SK-N-DZ (cell line): ENCODE data around the gene SORD.
"Not testable (repeated sequence)": the region's sequence is repeated elsewhere in the genome, so short reads cannot be mapped to it uniquely, and the experiment has no call there.

Experiments
- DNase-seq: peaks from one replicate; pipeline ENCODE4 v3.0.0-alpha.2; 2015; ENCODE audit warnings: low spot score

SORD gene

DNA sequence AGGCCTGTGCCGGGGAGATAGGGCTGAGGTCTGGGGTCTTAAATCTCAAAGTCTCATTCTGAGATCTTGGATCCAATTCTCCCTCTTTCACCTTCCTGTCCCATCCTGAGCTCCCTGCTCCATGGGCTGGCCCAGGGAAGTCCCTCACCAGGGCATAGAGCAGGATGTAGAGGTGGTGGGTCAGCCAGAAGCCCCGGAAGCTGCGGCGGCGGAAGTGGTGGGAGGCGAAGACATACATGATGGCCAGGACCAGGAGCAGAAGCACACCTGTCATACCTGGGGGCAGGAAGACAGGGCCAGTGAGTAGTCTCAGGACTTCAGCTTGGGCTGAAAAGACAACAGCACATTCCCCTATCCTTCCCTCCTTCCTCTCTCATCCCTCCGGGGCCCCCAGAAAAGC, 74.5 kb downstream of the SORD start:
- DNase-seq, result no peak

DNA sequence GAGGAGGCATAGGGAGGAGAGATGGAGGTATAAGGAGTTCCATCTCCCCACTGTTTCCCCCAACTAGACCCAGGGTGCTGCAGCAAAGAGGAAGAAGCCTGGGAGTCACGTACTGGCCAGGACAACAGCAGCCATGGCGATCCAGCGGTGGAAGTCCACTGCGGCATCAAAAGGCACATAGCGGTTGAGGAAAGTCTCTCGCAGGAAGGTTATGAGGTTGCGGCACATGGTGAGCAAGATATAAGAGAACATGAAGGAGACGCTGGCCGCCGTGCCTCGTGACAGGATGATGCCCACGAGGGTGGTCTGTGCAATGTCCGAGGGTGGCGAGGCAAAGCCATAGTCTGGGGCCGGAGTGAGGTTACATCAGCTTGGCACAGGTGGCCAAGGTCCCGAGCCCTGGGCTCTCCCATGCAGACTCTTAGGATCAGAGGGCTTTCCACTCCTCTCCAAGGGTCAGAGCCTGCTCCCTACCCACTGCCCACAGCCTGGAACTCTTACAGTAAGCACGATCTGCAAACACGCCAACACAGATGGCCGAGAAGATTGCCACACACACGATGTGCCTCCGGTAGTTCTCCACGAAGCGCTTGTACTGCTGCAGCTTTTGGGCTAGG, 76.7 kb downstream of the SORD start:
- no peak for DNase-seq

DNA sequence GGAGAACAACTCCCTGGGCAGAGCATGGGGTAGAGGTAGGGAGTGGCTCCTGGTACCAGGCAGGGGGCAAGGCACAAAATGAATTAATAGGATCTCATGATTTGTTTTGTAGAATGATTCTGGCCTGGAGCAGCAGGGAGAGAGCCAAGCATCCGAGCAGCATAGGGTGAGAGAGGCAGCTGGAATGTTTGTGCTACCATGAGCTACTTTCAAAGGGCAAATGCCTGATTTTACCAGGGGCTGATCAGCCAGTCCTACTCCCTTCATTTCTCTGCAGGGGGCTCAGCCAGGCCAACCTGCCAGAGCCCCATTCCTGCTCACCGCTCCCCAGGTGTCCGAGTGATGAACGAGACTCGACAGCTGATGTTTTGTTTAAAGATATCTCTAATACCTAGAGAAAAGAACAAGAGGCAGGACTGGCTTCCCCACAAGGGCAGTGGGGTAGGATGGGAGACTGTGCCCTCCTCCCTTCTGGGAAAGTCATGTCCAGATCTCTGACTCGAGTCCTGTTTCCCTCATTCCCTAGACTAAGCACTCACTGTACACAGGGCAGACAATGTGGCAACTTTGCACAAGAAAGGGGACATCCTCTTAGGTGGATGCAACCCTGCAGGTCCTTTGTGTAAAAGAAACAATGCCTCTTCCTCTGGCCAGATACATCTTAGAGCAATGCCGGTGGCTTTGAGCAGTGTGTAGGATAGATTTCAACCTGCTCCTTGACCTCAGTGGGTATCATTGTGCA, 78.1 kb downstream of the SORD start:
- no peak for DNase-seq

DNA sequence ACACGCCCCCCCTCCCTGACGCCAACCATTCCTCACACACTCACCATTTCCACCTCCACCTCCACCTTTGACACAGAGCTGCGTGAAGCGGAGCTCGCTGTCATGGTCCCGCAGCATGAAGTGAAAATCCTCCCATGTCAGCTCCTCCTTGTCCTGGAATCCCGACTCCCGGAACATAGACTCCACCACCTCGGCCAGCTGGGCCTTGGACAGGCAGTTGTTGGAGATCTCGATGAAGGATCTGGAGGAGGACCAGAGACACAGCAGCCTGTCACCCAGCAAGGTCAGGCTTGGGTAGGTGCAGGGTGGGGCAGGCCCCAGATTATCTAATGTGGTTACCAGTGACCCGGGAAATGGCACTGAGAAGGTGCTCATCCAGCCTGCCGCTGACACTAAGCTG, 78.8 kb downstream of the SORD start:
- DNase-seq, result no peak

DNA sequence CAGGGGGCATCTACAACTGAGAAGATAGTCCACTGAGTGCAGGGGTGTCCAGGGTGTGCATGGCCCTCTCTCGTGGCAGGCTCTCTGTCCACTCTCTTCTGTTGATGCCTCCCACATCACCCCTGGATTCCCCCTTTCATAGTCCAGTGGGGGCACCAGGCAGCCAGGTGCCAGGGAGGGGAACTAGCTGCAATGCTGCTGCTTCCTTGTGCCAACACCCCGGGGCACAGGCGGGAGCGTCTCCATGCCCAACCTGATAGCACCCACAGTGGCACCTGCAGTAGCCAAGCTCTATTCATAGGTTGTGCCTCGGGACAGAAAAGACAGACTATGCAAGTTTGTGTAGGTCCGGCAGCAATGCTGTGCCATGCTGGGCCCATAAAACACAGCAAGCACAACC, 79.2 kb downstream of the SORD start:
- DNase-seq, result no peak

DNA sequence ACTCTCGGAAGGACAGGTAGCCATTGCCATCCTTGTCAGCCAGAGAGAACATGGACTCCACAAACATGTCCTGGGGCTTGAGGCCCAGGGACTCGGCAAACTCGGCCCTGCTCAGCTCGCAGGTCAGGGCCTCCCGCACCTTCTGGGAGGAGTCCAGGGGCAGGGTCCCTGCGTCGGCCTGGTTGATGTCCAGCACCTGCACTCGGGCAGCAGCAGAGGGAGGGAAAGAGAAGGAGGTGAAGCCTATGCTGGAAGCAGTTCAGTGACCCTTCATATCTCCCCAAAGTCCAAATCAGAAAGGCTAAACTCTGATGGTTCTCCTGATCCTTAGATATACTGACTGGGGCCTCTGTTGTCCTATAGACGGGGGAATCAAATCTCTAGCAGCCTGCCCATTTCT, 81.2 kb downstream of the SORD start:
- not testable (repeated sequence) for DNase-seq

DNA sequence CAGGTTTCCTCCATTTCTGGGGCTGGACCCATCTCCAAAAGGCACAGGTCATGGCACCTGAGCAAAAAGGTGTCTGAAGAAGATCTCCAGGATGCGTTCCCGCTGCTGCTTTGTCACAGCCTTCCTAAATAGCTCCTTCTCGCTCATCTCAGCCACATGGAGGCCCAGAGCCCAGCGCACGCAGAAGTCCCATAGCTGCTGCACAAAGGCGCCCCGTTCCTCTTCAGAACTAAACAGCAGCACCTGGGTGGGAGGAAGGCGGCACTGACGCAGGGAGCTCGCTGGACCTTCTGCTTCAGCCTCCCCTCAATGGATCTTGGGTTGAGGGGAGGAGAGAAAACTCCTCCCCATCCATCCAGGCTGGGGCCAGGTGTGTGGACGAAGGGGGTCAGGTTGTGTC, 82.6 kb downstream of the SORD start:
- DNase-seq, result no peak

DNA sequence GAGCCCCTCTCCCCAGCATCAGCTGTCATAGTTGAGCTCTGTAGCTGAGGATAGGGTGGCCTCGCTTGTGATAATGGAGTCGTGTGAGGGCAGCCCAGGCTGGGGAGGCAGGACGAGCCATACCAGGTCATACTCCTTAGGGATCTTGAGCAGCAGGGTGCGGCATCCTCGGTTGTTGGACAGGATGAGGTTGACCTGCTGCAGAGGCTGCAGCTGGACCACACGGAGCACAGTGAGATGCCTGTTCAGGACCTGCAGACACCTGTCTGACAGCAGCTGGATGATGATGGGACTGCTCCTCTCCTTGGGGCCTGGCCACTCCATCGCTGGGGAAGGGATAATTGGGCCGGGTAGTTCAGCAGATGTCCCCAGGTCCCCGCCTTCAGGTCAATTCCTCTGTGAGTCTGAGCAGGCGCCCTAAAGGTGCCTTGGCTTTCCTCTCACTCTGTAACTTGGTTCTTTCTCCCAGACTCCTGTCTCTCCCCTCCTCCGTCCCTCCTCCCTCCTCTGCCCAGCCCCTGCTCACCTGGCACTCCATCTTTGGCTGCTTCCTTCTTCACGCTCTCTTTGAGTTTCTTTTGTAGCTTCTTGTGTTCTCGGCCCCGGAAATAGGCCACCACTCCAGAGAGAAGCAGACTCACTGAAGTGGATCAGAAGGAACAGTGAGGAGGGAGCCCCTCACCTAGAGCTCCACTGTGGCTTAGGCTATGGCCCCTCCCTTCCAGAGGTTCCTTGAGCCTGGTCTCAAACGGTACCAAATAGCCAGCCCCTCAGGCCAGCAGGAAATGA, 83.2 kb downstream of the SORD start:
- no peak for DNase-seq

DNA sequence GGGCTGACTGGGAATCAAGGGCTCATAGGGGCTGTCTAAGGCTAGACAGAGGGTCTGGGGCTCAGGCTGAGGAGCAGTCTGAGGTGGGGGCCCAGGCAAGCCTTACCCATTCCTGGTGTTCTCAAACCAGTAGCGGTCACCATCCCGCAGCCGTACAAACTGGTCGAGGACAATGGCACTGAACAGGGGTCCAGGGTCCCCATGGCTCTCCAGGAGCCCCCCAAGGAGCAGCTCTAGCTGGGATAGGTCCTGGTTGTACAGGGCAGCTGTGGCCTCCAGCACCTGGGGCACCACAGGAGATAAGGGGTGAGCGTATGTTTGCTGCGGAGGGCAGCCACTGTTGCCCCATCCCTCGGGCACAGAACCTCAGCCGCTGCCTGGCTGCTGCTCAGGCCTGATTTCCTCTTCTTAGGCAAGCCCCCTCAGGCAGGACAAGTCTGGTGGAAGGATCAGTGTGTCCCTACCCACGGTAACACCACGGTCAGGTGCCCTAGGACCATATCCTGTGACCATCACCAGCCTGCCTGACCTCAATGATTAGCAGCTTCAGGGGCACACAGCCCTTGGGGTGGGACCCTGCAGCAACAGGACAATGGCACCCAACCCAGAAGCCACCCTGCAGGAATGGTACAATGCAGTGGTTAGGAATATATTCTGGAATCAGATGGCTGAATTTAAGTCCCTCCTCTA, 85.1 kb downstream of the SORD start:
- no peak for DNase-seq

DNA sequence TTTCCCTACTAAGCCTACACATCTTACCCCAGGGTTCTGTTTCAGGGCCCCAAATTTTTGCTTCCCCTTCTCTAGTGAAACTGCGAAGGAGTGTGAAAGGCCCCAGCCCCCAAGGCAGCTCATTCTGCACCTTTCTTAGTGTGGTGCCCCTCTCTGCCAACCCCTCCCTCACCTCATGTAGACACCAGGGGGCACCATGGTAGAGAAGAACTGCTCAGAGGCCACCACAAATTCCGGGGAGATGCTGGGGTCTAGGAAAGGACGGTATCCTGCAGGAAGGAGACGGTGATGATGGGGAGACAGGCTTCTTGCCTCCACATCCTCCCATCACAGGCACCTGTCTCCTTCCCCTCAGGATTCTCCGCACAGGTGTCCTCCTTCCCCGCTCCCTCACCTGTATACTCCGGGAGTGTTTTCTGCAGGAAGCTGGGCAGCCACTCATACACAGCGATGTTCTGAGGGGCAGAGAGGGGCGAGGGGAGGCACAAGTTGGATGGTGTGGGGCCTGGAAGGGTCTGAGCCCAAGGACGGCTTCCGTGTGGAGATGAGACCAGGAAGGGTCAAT, 87.3 kb downstream of the SORD start:
- DNase-seq, result no peak

DNA sequence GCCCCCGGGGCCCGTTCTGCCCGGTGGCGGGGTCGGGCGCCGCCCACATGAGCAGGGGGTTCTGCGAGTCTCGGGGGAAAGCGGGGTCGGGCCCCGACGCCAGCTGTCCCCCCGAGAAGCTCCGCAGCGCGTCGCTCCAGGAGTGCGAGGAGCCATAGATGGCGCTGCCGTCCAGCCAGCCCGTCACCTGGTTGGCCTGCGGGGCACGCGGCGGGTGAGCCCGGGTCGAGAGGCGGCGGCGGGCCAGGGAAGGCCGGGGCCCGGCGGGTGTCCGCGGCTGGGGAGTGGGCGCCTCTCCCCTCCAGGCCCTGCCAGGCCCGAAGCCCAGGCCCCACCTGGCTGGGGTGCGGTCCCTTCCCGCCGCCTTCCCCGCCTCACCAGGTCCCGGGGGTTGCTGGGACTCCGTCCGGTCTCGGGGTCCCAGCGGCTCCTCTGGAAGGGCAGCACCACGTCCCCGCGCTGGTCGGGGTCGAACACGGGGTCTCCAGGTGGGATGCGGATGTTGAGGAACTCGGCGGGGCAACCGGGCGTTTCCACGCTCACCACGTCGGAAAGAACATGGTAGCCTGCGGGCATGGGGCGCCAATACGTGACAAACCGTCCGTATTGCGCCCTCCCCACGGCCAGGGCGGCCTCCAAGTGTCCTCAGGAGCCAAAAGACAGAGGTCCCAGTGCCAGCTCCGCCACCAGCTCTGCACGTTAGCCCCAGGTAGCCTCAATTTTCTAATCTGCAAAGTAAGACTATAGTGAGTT, 88.6 kb downstream of the SORD start:
- no peak for DNase-seq

DNA sequence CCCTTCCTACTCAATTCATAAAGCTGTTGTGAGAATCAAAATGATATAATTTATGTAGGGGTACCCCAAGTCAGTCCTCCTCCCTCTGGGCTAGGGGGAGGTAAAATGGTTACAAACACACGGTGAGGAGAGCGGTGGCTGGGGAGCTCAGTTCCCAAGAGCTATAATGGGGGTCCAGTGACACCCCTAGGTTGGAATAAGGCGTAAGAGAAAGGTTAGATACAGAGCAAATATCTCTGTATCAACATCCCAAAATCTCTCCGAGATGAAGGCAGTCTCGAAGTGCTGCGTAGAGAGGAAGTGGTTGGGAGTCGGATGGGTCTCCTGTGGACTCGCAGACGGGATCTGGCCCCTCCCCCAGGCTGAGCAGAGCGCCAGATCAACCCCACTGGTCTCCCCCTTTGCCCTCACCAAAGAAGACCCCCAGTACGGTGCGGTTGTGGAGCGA, 89.2 kb downstream of the SORD start:
- DNase-seq, result no peak

DNA sequence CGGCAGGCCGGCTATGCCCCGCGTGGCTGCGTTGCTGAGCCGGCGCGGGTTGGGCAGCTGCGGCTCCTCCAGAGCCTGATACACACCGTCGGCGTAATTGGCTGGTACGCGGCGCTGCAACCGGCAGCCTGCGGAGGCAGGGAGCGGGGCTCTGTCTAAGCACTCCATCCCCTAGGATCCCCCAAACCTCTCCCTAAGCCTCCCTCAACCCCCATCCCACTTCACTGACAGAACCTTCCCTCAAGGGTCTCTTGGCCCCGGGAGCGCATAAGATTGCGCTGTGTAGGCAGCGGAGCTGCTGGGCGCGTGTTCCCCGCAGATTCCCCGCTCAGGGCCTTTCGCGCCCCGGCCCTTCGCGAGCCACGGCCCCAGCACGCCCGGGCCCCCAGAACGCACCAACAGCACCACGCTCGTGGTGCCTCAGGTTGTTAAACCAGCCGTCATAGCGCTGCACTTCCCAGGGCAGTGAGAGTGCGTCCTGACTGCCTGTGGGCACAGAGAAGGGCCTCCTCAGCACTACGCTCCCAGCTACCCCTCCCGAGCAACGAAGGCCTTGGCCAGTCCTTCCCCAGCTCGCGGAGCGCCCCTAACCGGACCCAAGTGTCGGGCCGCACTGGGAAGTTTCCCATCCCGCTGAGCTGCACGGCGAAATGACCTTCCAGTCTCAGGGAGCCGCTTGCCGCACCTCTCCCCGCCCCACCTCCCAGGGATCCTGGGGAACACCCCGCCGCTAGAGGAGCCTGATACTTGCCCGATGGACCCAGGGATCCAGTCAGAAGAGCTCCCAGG, 89.8 kb downstream of the SORD start:
- DNase-seq, result no peak

DNA sequence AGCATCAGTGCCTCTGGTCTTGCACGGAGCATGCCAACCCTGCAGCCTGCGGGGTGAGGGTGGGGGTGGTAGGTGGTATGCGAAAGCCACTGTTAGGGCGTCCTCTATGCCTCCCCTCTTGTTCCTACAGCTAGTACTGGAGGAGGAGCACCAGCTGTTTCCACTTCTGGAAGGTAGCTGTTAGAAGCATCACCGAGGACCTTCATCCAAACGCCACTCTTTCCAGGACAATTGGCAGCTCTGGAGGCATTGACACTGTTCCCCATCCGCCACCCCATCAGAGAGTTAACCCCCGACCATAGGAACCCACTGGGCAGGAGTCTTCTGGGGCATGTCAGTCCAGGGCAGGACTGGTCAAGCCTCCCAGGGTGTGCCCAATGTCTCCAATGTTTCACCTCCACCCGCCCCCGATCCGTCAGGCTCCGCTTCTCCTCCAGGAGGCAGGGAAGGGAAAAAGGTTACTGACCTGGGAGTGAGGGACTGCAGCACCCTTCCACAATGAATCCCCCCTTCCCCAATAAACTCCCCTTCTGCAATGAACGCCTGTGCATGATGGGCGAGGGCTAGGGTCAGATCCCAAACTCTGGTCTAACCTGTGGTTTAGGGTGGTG, 90.5 kb downstream of the SORD start:
- no peak for DNase-seq

DNA sequence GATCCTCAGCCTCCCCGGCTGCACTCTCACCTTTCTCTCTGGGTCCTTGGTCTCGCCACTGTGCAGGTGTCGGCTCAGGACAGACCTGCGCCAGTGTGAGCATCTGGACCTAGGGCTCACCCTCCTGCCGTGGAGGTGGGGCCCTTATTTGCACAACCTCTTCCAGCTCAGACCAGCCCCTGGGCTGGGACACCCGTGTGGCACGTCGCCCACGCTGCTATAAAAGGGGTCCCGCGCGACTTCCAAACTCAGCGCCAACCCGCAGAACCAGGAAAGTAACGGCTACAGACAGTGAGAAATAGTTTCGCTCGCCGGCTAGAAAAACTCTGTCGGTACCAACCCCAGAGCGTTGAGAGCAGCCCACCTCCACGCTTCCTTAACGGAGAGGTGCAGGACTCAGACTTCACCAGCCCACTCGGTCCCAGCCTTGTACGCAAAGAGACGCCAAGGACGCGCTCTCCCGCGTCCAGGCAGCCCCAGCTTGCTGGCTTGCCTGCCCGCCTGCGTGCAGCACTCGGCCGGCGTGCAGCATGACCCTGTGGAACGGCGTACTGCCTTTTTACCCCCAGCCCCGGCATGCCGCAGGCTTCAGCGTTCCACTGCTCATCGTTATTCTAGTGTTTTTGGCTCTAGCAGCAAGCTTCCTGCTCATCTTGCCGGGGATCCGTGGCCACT, 91.2 kb downstream of the SORD start, which contains the start of the genes DUOX2 and DUOXA2:
Gene DUOX2, minus strand, starts transcription at position 97 of the 675 bp plus-strand sequence. CDS start 761 bp downstream, outside the sequence.
Gene DUOXA2, plus strand, starts transcription at position 251 of the 675 bp plus-strand sequence. Its CDS starts 280 bp downstream, at position 531.
- no peak for DNase-seq

DNA sequence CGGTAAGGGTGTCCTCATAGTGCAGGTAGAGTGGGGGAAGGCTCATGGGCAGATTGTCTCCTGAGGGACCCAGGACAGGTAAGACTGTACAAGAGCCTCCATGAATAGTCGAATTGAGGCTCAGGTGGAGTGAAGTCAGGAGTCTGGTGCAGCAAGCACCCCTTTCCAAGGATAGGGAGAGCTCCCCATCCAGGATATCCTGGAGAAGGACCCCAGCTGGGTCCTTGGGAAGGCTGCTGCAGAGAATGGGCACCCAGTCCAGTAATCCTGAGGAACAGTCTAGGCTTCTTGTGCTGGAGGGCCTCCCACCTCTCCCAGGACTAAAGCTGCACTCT, 91.7 kb downstream of the SORD start:
- DNase-seq, result no peak

DNA sequence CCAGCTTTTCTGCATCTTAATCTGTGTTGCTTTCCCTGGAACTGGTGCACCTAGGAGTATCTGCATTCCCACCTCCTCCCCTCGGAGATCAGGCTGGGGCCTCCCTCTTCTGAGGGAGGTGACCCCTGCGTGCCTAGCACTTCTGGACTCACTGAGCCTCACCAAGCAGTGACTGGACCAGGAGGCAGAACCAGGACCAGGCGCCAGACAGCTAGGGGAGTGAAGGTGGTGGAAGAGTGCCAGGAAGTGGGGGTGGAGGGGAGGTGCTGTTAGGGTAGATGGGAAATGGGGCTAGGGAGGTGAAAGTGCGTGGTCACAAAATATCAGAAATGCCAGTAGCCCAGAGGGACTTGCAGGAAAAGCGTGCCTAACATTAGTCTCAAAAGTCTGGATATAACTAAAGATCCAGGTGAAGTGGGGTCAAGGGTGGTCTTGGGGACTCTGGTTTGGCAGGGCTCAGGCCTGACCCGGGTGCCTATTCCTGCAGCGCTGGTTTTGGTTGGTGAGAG, 92.4 kb downstream of the SORD start:
- DNase-seq, result no peak

DNA sequence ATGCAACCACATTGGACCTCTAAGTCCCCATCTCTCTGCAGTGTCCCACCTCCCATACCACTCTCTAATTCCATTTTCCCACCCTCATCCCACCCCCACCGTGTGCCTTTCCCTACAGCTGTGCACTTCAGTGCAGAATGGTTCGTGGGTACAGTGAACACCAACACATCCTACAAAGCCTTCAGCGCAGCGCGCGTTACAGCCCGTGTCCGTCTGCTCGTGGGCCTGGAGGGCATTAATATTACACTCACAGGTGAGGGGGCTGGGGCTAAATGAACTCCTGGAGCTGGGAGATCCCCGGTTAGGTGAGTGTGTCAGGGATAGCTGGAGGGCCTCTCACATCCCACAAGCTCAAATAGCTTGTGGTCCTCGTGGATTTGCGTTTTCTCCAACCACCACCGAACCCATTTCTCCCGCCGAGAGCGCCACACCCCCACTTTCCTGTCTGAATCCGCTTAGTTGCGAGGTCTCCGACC, 93.0 kb downstream of the SORD start:
- no peak for DNase-seq
